AG04450 (cell line): ENCODE measurements around the gene NATD1. TPM values are rescaled to one million over a fixed set of nuclear protein-coding genes. Genes with fewer than 3 reads are reported as not detected.

ENCODE experiments used
- CTCF ChIA-PET: fragments of 300-600, 350-600 bp; formaldehyde crosslinking; extraction: SDS; loops from one replicate; lab custom pipeline; 2022; ENCODE audit warnings: antibody characterized with exemption, inconsistent platforms; lab: Charles Lee
- POLR2A ChIA-PET: fragments of 350-600 bp; formaldehyde crosslinking; extraction: SDS; loops from one replicate; lab custom pipeline; 2021; ENCODE audit warnings: antibody characterized with exemption, inconsistent platforms; lab: Yijun Ruan, JAX
- DNase-seq: peaks from one replicate; pipeline ENCODE4 v3.0.0-alpha.2; 2011; ENCODE audit warnings: low read depth, low spot score
- H3K27ac ChIP-seq: one replicate; pipeline ENCODE4 v1.5.1; 2012; ENCODE audit warnings: low read depth, low read length, control low read depth
- H3K27me3 ChIP-seq: one replicate; pipeline ENCODE4 v1.6.0; 2012; ENCODE audit warnings: low read length; ENCODE audit not compliant: control insufficient read depth, insufficient read depth
- H3K4me3 ChIP-seq: 2 replicates; pipeline ENCODE4 v1.5.1; 2011; ENCODE audit warnings: mild to moderate bottlenecking, low read depth, low read length, control low read depth
- H3K9me3 ChIP-seq: 2 replicates; pipeline ENCODE4 v1.5.1; 2012; ENCODE audit warnings: low read length; ENCODE audit not compliant: control insufficient read depth, insufficient read depth
- CTCF ChIP-seq: IDR thresholded peaks from 2 replicates; pipeline ENCODE4 v1.5.1; 2011; ENCODE audit warnings: low read depth, low read length, control low read depth, inconsistent platforms
- polyA plus RNA-seq: library from polyadenylated mRNA; depleted of rRNA; stranded (reverse); fragments of >200 nt; gene quantifications from 2 replicates; pipeline ENCODE4 v1.2.3, GENCODE V29; 2011

Gene NATD1
- polyA plus RNA-seq, 1 experiment, result 4.0 TPM

DNA sequence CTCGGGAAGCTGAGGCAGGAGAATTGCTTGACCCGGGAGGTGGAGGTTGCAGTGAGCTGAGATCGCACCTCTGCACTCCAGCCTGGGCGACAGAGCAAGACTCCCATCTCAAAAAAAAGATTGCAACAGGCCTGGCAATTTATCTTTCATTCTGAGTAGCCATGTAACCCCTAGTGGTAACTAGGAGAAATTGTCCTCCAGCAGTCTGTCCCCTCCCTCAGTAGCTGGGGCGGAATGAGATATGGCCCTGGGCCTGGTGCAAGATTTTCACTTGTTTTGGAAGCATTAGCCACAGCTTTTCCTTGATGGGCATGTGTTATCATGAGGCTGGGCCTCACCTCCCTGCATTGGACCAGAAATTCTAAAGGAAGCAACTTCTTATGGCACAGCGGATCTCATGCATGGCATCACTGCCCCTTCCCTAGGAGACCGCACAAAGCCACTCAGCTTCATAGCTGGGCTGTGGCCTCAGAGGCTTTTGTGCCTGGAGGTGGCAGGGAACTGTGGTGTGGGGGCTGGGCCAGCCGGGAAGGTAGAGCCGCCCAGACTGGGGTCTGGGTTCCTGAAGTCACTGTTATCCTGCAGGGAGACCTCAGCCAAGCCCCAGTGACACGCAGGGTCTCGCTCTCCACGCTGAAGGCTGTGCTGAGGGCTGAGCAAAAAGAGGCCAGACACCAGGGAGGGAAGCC is 13.4 kb downstream of the NATD1 start:
- CTCF ChIA-PET, result interaction anchor here (0.6 to 2.0 kb wide), 5 partner anchors 13 to 120 kb away, joined by 3 to 15 read pairs (median 6); no protein-coding TSS in a partner anchor
- POLR2A ChIA-PET, result no interaction called here
- H3K27ac ChIP-seq, result no peak overlapping the region
- H3K27me3 ChIP-seq, result peaks cover 6% of the 10 kb centered on the region
- DNase-seq, result no peak
- no peak overlapping the region for H3K4me3 ChIP-seq
- H3K9me3 ChIP-seq, result no peaks in the 10 kb centered on the region
- peak; percentile 55 for TF ChIP-seq CTCF

GRCh38 chr17:21235921-21236320 is 17.3 kb downstream of the NATD1 start:
- TF ChIP-seq CTCF, result no peak
- peaks cover 5% of the 10 kb centered on the region; the same call in 1 of the 2 replicates for H3K9me3 ChIP-seq
- CTCF ChIA-PET, result no interaction called here
- DNase-seq, result no peak
- no peak overlapping the region for H3K27ac ChIP-seq
- H3K27me3 ChIP-seq, result peaks cover 6% of the 10 kb centered on the region
- POLR2A ChIA-PET, result no interaction called here
- no peak overlapping the region for H3K4me3 ChIP-seq

DNA sequence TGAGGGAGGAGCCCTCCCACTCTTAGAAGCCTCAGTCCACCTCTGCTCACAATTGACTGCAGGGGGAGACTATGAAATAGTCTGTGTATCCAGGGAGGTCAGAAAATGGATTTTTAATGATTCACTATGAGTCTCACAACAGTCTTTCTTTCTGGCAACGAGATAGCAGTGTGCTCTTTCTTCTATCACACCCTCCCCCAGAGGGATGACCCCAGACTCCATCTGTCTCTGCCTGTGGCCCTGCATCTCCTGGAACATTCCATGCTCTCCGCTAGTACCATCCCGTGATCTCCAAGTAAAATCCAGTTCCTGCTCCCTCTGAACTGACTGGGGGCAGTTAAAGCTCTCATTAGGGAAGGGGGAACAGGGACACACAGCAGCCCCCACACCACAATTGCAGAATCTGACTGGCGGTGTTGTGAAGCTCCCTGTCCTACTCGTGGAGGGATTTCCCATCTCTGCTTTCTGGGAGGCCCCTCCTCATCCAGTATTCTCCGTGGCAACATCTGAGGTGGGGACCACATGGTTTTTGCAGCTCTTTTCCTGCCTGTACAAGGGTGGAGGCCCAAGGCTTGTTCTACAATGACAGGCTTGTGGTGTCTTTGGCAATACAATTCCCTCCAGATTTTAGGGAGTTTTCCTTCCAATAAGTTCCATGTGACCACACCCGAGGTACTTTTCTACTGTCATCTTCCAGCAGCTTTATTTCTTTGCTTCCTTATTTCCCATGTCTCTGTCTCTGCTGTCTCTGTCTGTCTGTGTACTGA is 19.4 kb downstream of the NATD1 start:
- ChIA-PET POLR2A (no interaction called here), CTCF (no interaction called here)
- no peak overlapping the region for H3K27ac ChIP-seq
- H3K9me3 ChIP-seq, result peaks cover 5% of the 10 kb centered on the region; the same call in 1 of the 2 replicates
- H3K27me3 ChIP-seq, result peaks cover 6% of the 10 kb centered on the region
- H3K4me3 ChIP-seq, result no peak overlapping the region
- DNase-seq, result no peak
- no peak for TF ChIP-seq CTCF

DNA sequence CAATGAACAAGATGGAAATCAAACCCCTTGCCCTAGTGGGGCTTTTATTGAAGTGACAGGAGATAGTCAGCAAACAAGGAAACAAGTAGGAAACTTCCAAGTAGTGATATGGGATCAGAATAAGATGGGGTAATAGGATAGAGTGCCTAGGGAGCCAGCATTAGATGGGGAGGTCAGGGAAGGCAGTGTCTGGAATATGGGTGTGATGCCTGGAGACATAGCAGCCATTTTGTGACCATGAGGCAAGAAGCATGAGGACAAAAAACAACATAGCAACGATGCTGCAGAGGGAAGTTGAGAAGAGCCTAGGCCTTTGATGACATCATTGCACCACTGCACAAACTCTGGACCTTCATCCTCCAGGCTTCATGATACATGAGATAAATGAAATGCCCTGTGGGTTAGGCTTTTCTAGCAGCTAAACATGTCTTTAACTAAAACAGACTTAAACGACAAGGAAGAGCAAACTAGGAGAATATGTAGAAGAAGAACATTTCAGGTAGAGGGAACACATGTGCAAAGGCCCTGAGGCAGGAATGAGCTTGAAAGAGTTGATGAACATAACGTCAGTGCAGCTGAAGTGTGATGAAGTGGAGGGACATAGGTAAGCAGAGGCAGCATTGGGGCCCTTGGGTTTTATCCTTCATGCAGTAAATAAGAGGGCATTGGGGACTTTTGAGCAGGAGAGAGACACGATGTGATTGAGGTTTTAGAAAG is 21.0 kb downstream of the NATD1 start:
- ChIA-PET CTCF (interaction anchor here (0.6 to 2.7 kb wide), 4 partner anchors 15 to 239 kb away, joined by 3 to 7 read pairs (median 4); no protein-coding TSS in a partner anchor), POLR2A (no interaction called here)
- no peak for DNase-seq
- H3K27me3 ChIP-seq, result no peaks in the 10 kb centered on the region
- peaks cover 5% of the 10 kb centered on the region; the same call in 1 of the 2 replicates for H3K9me3 ChIP-seq
- TF ChIP-seq CTCF, result no peak
- H3K27ac ChIP-seq, result no peak overlapping the region
- no peak overlapping the region for H3K4me3 ChIP-seq
